H9 (cell line): ENCODE measurements around the gene DOCK2. TPM values are rescaled to one million over a fixed set of nuclear protein-coding genes. Genes with fewer than 3 reads are reported as not detected.

ENCODE experiments used
- DNase-seq: peaks from one replicate; pipeline ENCODE4 v3.0.0-alpha.2; 2017
- H2AFZ ChIP-seq: one replicate; pipeline ENCODE4 v1.6.1; 2013; ENCODE audit warnings: mild to moderate bottlenecking, low read length, control low read depth, moderate library complexity
- H2AK5ac ChIP-seq: 2 replicates; pipeline ENCODE4 v1.6.1; 2013; ENCODE audit warnings: low read length, control low read depth, mixed read lengths; ENCODE audit not compliant: insufficient read length
- H2BK120ac ChIP-seq: one replicate; pipeline ENCODE4 v1.6.1; 2013; ENCODE audit warnings: low read depth, mild to moderate bottlenecking, low read length, control low read depth, inconsistent platforms; ENCODE audit not compliant: poor library complexity, severe bottlenecking
- H2BK12ac ChIP-seq: 2 replicates; pipeline ENCODE4 v1.6.1; 2013; ENCODE audit warnings: low read length, control low read depth, mixed read lengths, low read depth; ENCODE audit not compliant: insufficient read length
- H2BK15ac ChIP-seq: 2 replicates; pipeline ENCODE4 v1.6.1; 2013; ENCODE audit warnings: low read depth, low read length, control low read depth
- H2BK20ac ChIP-seq: one replicate; pipeline ENCODE4 v1.6.1; 2013; ENCODE audit warnings: low read depth, mild to moderate bottlenecking, low read length, control low read depth, inconsistent platforms; ENCODE audit not compliant: poor library complexity, severe bottlenecking
- H2BK5ac ChIP-seq: 2 replicates; pipeline ENCODE4 v1.6.1; 2013; ENCODE audit warnings: low read length, control low read depth, mixed read lengths; ENCODE audit not compliant: insufficient read length
- H3K14ac ChIP-seq: 2 replicates; pipeline ENCODE4 v1.6.1; 2013; ENCODE audit warnings: low read length, control low read depth; ENCODE audit not compliant: insufficient read depth
- H3K18ac ChIP-seq: 2 replicates; pipeline ENCODE4 v1.6.1; 2013; ENCODE audit warnings: low read depth, mild to moderate bottlenecking, mixed read lengths, low read length, control low read depth; ENCODE audit not compliant: insufficient read length
- H3K23ac ChIP-seq: 2 replicates; pipeline ENCODE4 v1.6.1; 2013; ENCODE audit warnings: low read length, control low read depth, mixed read lengths, low read depth; ENCODE audit not compliant: insufficient read length
- H3K23me2 ChIP-seq: 2 replicates; pipeline ENCODE4 v1.6.1; 2013; ENCODE audit warnings: low read depth, mild to moderate bottlenecking, mixed read lengths, low read length, control low read depth; ENCODE audit not compliant: insufficient read length, poor library complexity, severe bottlenecking
- H3K27ac ChIP-seq: 2 replicates; pipeline ENCODE4 v1.5.1; 2013; ENCODE audit warnings: low read length, control low read depth, mixed read lengths, low read depth; ENCODE audit not compliant: insufficient read length
- H3K27me3 ChIP-seq: 2 replicates; pipeline ENCODE4 v1.6.1; 2013; ENCODE audit warnings: low read length, control low read depth, inconsistent platforms; ENCODE audit not compliant: insufficient read depth
- H3K4ac ChIP-seq: 2 replicates; pipeline ENCODE4 v1.6.1; 2013; ENCODE audit warnings: low read depth, mild to moderate bottlenecking, control low read depth, inconsistent platforms, low read length, moderate library complexity
- H3K4me1 ChIP-seq: 2 replicates; pipeline ENCODE4 v1.6.1; 2013; ENCODE audit warnings: low read length, control low read depth, inconsistent platforms; ENCODE audit not compliant: insufficient read depth
- H3K4me2 ChIP-seq: 2 replicates; pipeline ENCODE4 v1.6.1; 2013; ENCODE audit warnings: low read length, control low read depth, mixed read lengths; ENCODE audit not compliant: insufficient read length, insufficient read depth
- H3K56ac ChIP-seq: 2 replicates; pipeline ENCODE4 v1.6.1; 2013; ENCODE audit warnings: low read depth, mild to moderate bottlenecking, mixed read lengths, low read length, control low read depth; ENCODE audit not compliant: insufficient read length
- H3K79me1 ChIP-seq: 2 replicates; pipeline ENCODE4 v1.6.1; 2013; ENCODE audit warnings: low read depth, mild to moderate bottlenecking, moderate library complexity, low read length, control low read depth, inconsistent platforms; ENCODE audit not compliant: insufficient read depth, poor library complexity, severe bottlenecking
- H3K79me2 ChIP-seq: 2 replicates; pipeline ENCODE4 v1.6.1; 2013; ENCODE audit warnings: low read length, control low read depth, inconsistent platforms; ENCODE audit not compliant: insufficient read depth
- H3K9ac ChIP-seq: 2 replicates; pipeline ENCODE4 v1.6.1; 2013; ENCODE audit warnings: low read length, control low read depth, mixed read lengths; ENCODE audit not compliant: insufficient read length; ENCODE audit errors: extremely low read depth
- H3K9me3 ChIP-seq: one replicate; pipeline ENCODE4 v1.6.1; 2013; ENCODE audit warnings: low read depth, low read length, inconsistent platforms; ENCODE audit not compliant: control insufficient read depth
- H3T11ph ChIP-seq: one replicate; pipeline ENCODE4 v1.6.1; 2013; ENCODE audit warnings: mild to moderate bottlenecking, low read length, control low read depth, inconsistent platforms
- H4K20me1 ChIP-seq: one replicate; pipeline ENCODE4 v1.6.1; 2013; ENCODE audit not compliant: control insufficient read depth, insufficient read length, insufficient read depth
- H4K5ac ChIP-seq: 2 replicates; pipeline ENCODE4 v1.6.1; 2013; ENCODE audit warnings: low read depth, mild to moderate bottlenecking, mixed read lengths, low read length, control low read depth; ENCODE audit not compliant: insufficient read length
- H4K8ac ChIP-seq: replicated peaks from 2 replicates; pipeline ENCODE4 v1.6.1; 2013; ENCODE audit warnings: low read length, control low read depth, mixed read lengths, low read depth; ENCODE audit not compliant: insufficient read length
- H4K91ac ChIP-seq: 2 replicates; pipeline ENCODE4 v1.6.1; 2013; ENCODE audit warnings: low read depth, mild to moderate bottlenecking, moderate library complexity, mixed read lengths, low read length, control low read depth; ENCODE audit not compliant: insufficient read length
- H3K27ac Mint-ChIP-seq, 3 experiments: 2 replicates in 2 of 3; 3 replicates in 1 of 3; pipeline ENCODE4 v1.8.0; 2020 to 2021; ENCODE audit warnings: mixed read lengths in 3 of 3, mild to moderate bottlenecking in 1 of 3, moderate library complexity in 1 of 3
- H3K27me3 Mint-ChIP-seq: 2 replicates; pipeline ENCODE4 v1.8.0; 2021; ENCODE audit warnings: low read depth, mild to moderate bottlenecking, moderate library complexity, mixed read lengths
- H3K36me3 Mint-ChIP-seq, 3 experiments: 2 replicates in 2 of 3; 3 replicates in 1 of 3; pipeline ENCODE4 v1.8.0; 2020 to 2021; ENCODE audit warnings: low read depth in 3 of 3, mixed read lengths in 3 of 3; ENCODE audit not compliant: insufficient read depth in 1 of 3
- H3K4me1 Mint-ChIP-seq, 2 experiments: 2 replicates each; pipeline ENCODE4 v1.8.0; 2020; ENCODE audit warnings: mixed read lengths in 2 of 2
- H3K4me3 Mint-ChIP-seq, 2 experiments: 2 replicates in 1 of 2; 3 replicates in 1 of 2; pipeline ENCODE4 v1.8.0; 2020 to 2021; ENCODE audit warnings: mild to moderate bottlenecking in 2 of 2, mixed read lengths in 2 of 2, moderate library complexity in 1 of 2
- H3K9me3 Mint-ChIP-seq, 2 experiments: 2 replicates in 1 of 2; 3 replicates in 1 of 2; pipeline ENCODE4 v1.8.0; 2020; ENCODE audit warnings: mild to moderate bottlenecking in 2 of 2, mixed read lengths in 2 of 2, moderate library complexity in 1 of 2
- CTCF ChIP-seq: fragments of 200-600 bp; sonication (generic); conservative IDR thresholded peaks from 3 replicates; pipeline ENCODE4 v1.8.0; 2021; ENCODE audit warnings: antibody characterized with exemption, mild to moderate bottlenecking
- WGBS: extraction: QIAGEN DNeasy Blood & Tissue Kit; methylation state at CpG from one replicate; pipeline ENCODE4 v1.1.7; 2013; ENCODE audit warnings: missing lambda C conversion rate, low lambda C conversion rate, mixed read lengths; ENCODE audit not compliant: insufficient read length; ENCODE audit errors: extremely low coverage; 5-methylcytosine and 5-hydroxymethylcytosine counted together
- total RNA-seq: library from RNA; stranded (reverse); gene quantifications from 2 replicates; pipeline ENCODE4 v1.2.1, GENCODE V29; 2021

The DOCK2 gene
- total RNA-seq, 1 experiment from 2014 or later: 7.8 TPM

GRCh38 chr5:169801781-169802180 lies 164.7 kb downstream of the DOCK2 start:
- Histone ChIP-seq H3K9me3 (no peaks in the 10 kb centered on the region), H2BK12ac (no peak overlapping the region), H4K5ac (no peak overlapping the region), H3K56ac (no peak overlapping the region), H2BK5ac (no peak overlapping the region), H4K8ac (no peak overlapping the region), H3K79me1 (no peaks in the 10 kb centered on the region), H4K91ac (no peak overlapping the region), H2BK20ac (no peak overlapping the region), H3K14ac (no peak overlapping the region), H3K4me2 (no peak overlapping the region), H3K9ac (no peak overlapping the region), H3K18ac (no peak overlapping the region), H2AFZ (no peak overlapping the region), H4K20me1 (no peaks in the 10 kb centered on the region), H3K27ac (no peak overlapping the region), H2AK5ac (no peak overlapping the region), H3K4ac (no peak overlapping the region), H2BK120ac (no peak overlapping the region), H3T11ph (no peak overlapping the region), H3K4me1 (no peaks in the 10 kb centered on the region; the same call in 1 of the 2 replicates), H3K27me3 (no peaks in the 10 kb centered on the region), H3K23ac (no peak overlapping the region), H3K23me2 (no peaks in the 10 kb centered on the region), H2BK15ac (no peak overlapping the region), H3K79me2 (no peaks in the 10 kb centered on the region)
- Mint-ChIP-seq H3K36me3 (no peaks in the 10 kb centered on the region), H3K4me1 (peaks cover 17 to 21% of the 10 kb centered on the region in 2 experiments), H3K27ac (no peak overlapping the region), H3K27me3 (peaks cover 2% of the 10 kb centered on the region; the same call in 1 of the 2 replicates), H3K9me3 (no peaks in the 10 kb centered on the region), H3K4me3 (no peak overlapping the region)
- WGBS: no CpG with 5 or more reads among the region's 2 CpGs
- no peak for TF ChIP-seq CTCF
- no peak for DNase-seq
